HG03565 (cell line): ENCODE measurements around the gene PEMT.
A peak's percentile ranks its signal among the peaks of the same experiment; 100 is the strongest.

Experiments
- ATAC-seq: cut with Tn5 transposase; IDR thresholded peaks from one replicate; pipeline ENCODE4 v1.9.1; 2021; ENCODE audit warnings: mild to moderate bottlenecking, moderate library complexity; ENCODE audit not compliant: unreplicated experiment

The PEMT gene

GRCh38 chr17:17505151-17505550 lies 86.4 kb downstream of the PEMT start:
- no peak for ATAC-seq

GRCh38 chr17:17504341-17505140 lies 87.0 kb downstream of the PEMT start:
- no peak for ATAC-seq

GRCh38 chr17:17503566-17504130 lies 87.9 kb downstream of the PEMT start:
- ATAC-seq: no peak

- ATAC-seq: no peak
Measured at GRCh38 chr17:17502741-17503565, 88.6 kb downstream of the PEMT start.

GRCh38 chr17:17500999-17501605 lies 90.4 kb downstream of the PEMT start:
- no peak for ATAC-seq

- no peak for ATAC-seq
Measured at GRCh38 chr17:17499402-17500145, 91.9 kb downstream of the PEMT start.

- no peak for ATAC-seq
Measured at GRCh38 chr17:17498606-17499301, 92.8 kb downstream of the PEMT start.

GRCh38 chr17:17497845-17498520 lies 93.5 kb downstream of the PEMT start:
- no peak for ATAC-seq

- ATAC-seq: no peak
Measured at GRCh38 chr17:17497065-17497844, 94.3 kb downstream of the PEMT start.

GRCh38 chr17:17496189-17497064 lies 95.1 kb downstream of the PEMT start, which contains the start of gene RASD1:
RASD1 (minus strand) TSS chr17:17496395; CDS start chr17:17496181, 214 bp downstream.
- ATAC-seq: peak; percentile 66

GRCh38 chr17:17495536-17496188 lies 95.8 kb downstream of the PEMT start:
- ATAC-seq: no peak

- no peak for ATAC-seq
Measured at GRCh38 chr17:17494870-17495535, 96.5 kb downstream of the PEMT start.

- ATAC-seq: no peak
Measured at GRCh38 chr17:17494499-17494869, 97.0 kb downstream of the PEMT start.

- ATAC-seq: no peak
Measured at GRCh38 chr17:17493986-17494466, 97.5 kb downstream of the PEMT start.

- no peak for ATAC-seq
Measured at GRCh38 chr17:17493249-17493985, 98.1 kb downstream of the PEMT start.

- no peak for ATAC-seq
Measured at GRCh38 chr17:17492571-17492970, 98.9 kb downstream of the PEMT start.
